Osteocyte (in vitro differentiated cells): ENCODE measurements around the gene TMEM267. TPM values are rescaled to one million over a fixed set of nuclear protein-coding genes. Genes with fewer than 3 reads are reported as not detected.
"Not testable (repeated sequence)": the region's sequence is repeated elsewhere in the genome, so short reads cannot be mapped to it uniquely, and the experiment has no call there.

ENCODE experiments used
- DNase-seq: peaks from one replicate; pipeline ENCODE4 v3.0.0; 2021; ENCODE audit warnings: mixed read lengths; ENCODE audit not compliant: unreplicated experiment; ENCODE audit errors: extremely low spot score
- H3K27ac Mint-ChIP-seq: one replicate; pipeline ENCODE4 v1.8.0; 2021; ENCODE audit warnings: mild to moderate bottlenecking, mixed read lengths; ENCODE audit not compliant: unreplicated experiment
- H3K27me3 Mint-ChIP-seq: one replicate; pipeline ENCODE4 v1.8.0; 2021; ENCODE audit warnings: mixed read lengths; ENCODE audit not compliant: unreplicated experiment
- H3K36me3 Mint-ChIP-seq: one replicate; pipeline ENCODE4 v1.8.0; 2021; ENCODE audit warnings: mixed read lengths; ENCODE audit not compliant: unreplicated experiment
- H3K4me1 Mint-ChIP-seq: one replicate; pipeline ENCODE4 v1.8.0; 2021; ENCODE audit warnings: mixed read lengths; ENCODE audit not compliant: unreplicated experiment
- H3K4me3 Mint-ChIP-seq: one replicate; pipeline ENCODE4 v1.8.0; 2021; ENCODE audit warnings: mild to moderate bottlenecking, moderate library complexity, mixed read lengths; ENCODE audit not compliant: unreplicated experiment
- H3K9me3 Mint-ChIP-seq: one replicate; pipeline ENCODE4 v1.8.0; 2021; ENCODE audit warnings: mixed read lengths; ENCODE audit not compliant: unreplicated experiment
- total RNA-seq: library from RNA; stranded (reverse); gene quantifications from 2 replicates; pipeline ENCODE4 v1.2.1, GENCODE V29; 2021
- TF ChIP-seq, protein P1 (sequence below): fragments of 200-600 bp; sonication (generic); IDR thresholded peaks from 2 replicates; pipeline ENCODE4 v1.5.0; 2021; ENCODE audit warnings: antibody characterized with exemption, mild to moderate bottlenecking, moderate library complexity

The TMEM267 gene
- total RNA-seq, 1 donor from 2014 or later, result 22.5 TPM

DNA sequence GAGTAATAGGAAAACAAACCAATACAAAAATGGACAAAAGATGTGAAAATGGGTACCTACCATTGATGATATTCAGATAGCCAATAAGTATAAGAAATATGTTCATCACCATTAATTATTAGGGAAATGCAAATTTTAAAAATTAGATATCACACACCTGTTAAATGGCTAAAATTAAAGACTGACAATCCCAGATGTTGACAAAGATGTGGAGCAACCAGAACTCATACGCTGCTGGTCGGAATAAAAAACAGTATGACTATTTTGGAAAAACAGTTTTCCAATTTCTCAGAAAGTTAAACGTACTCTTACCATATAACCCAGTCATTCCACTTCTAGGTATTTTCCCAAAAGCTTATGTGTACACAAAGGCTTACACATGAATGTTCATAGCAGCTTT is 27.1 kb downstream of the TMEM267 start:
- peaks cover 43% of the 10 kb centered on the region for H3K36me3 Mint-ChIP-seq
- H3K27ac Mint-ChIP-seq, result no peak overlapping the region
- H3K27me3 Mint-ChIP-seq, result no peaks in the 10 kb centered on the region
- H3K4me3 Mint-ChIP-seq, result no peak overlapping the region
- no peak for DNase-seq
- no peaks in the 10 kb centered on the region for H3K4me1 Mint-ChIP-seq
- peaks cover 16% of the 10 kb centered on the region for H3K9me3 Mint-ChIP-seq
- TF ChIP-seq, protein P1, sequence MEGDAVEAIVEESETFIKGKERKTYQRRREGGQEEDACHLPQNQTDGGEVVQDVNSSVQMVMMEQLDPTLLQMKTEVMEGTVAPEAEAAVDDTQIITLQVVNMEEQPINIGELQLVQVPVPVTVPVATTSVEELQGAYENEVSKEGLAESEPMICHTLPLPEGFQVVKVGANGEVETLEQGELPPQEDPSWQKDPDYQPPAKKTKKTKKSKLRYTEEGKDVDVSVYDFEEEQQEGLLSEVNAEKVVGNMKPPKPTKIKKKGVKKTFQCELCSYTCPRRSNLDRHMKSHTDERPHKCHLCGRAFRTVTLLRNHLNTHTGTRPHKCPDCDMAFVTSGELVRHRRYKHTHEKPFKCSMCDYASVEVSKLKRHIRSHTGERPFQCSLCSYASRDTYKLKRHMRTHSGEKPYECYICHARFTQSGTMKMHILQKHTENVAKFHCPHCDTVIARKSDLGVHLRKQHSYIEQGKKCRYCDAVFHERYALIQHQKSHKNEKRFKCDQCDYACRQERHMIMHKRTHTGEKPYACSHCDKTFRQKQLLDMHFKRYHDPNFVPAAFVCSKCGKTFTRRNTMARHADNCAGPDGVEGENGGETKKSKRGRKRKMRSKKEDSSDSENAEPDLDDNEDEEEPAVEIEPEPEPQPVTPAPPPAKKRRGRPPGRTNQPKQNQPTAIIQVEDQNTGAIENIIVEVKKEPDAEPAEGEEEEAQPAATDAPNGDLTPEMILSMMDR, result no peak

DNA sequence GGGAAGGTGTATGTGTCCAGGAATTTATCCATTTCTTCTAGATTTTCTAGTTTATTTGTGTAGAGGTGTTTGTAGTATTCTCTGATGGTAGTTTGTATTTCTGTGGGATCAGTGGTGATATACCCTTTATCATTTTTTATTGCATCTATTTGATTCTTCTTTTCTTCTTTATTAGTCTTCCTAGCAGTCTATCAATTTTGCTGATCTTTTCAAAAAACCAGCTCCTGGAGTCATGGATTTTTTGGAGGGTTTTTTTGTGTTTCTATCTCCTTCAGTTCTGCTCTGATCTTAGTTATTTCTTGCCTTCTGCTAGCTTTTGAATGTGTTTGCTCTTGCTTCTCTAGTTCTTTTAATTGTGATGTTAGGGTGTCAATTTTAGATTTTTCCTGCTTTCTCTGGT is 42.1 kb downstream of the TMEM267 start:
- H3K27ac Mint-ChIP-seq, DNase-seq, H3K4me3 Mint-ChIP-seq, H3K27me3 Mint-ChIP-seq, H3K4me1 Mint-ChIP-seq: not testable (repeated sequence)
- Mint-ChIP-seq H3K36me3 (peaks cover 18% of the 10 kb centered on the region), H3K9me3 (peaks cover 22% of the 10 kb centered on the region)

DNA sequence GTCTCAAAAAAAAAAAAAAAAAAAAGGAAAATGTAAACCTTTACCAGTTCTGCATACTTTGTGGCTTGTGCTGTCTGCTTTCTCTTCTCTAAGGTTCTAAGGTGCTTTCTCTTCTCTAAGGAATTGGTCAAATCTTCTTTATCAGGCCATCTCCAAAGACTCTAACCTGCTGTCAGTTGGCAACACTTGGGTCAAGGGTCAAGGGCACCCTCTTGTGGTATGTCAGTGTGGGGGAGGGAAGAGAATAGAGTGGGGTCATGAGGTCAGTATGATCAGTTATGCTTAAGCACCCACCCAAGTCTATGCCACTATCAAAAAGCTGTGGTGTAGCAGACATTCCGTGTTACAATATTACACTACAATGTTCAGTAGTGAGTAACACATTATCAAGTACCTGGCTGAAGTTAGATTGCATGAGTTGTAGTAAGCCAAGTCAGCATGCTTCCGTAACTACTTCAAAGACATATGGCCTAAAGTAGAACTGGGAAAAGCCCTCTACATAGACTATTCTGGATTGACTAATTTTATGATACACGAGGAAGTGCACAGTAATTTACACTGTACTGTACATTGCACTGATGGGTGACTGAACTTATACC is 46.5 kb downstream of the TMEM267 start:
- no peak for DNase-seq
- peaks cover 14% of the 10 kb centered on the region for H3K4me1 Mint-ChIP-seq

DNA sequence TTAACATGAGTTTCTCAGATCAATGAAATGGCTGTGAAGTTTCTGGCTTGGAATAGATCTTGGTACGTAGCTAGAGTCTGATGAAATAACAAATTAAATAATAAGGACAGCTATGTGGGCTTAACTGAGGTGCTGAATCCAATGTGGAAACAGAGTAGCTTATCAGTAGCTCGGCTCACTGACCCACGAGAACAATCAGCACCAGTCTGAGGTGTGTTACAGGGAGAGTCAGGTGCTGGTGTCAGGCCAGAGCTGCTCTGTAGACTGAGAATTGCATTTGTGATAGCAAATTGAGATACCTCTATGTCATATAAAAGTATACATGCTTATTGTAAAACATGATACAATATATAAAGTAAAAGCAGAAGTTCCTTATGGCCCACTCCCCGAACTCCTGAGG is 50.3 kb downstream of the TMEM267 start:
- Mint-ChIP-seq H3K27me3 (no peaks in the 10 kb centered on the region), H3K9me3 (peaks cover 9% of the 10 kb centered on the region), H3K4me1 (peaks cover 18% of the 10 kb centered on the region), H3K36me3 (no peaks in the 10 kb centered on the region), H3K4me3 (no peak overlapping the region), H3K27ac (no peak overlapping the region)
- TF ChIP-seq, protein P1, result no peak
- no peak for DNase-seq

More for the DNA sequence above, 46.5 kb downstream of the TMEM267 start:
- Mint-ChIP-seq H3K4me3 (no peak overlapping the region), H3K27me3 (no peaks in the 10 kb centered on the region), H3K36me3 (no peaks in the 10 kb centered on the region), H3K9me3 (peaks cover 9% of the 10 kb centered on the region), H3K27ac (no peak overlapping the region)
- TF ChIP-seq, protein P1, result no peak

DNA sequence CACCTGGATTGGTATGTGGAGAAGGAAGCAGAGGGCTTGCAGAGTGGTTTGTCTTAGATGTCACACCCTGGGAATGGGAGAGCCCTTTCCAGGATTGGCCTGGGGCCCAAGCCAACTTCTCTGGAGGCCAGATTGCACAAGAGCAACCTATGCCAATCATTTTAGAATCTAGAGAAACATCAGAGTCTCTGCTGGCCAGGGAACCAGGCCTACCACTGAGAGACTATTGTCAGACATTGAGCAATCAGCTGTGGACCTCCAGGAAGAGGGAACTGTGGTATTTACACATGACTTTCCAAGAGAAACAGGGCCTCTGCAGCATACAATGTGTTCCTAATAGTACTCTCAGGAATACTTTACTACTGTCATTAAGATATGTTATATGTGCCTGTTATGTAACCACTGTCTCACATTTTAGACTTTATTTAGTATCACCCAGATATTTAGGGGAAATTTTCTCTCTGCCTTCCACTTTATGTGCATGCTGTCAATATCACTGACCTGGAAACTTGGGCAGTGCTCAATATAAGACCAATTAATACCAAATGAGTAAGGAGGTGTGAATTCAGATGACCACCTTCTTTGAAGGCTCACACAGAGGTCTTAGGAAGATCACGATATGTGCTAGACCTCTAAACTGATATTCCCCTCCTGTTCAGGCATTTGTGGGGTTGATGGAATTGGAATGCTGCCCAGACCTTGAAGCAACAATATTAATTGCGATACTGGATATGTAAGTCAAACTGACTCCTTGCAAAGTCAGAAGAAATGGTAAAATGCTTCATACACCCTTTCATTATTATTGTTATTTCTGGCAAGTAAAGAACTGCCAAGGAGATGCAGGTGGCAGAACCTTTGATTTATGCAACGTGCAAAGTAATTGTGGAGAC is 50.9 kb downstream of the TMEM267 start:
- Mint-ChIP-seq H3K36me3 (no peaks in the 10 kb centered on the region), H3K4me3 (no peak overlapping the region), H3K4me1 (peaks cover 25% of the 10 kb centered on the region), H3K27ac (peak overlapping the region; percentile 72), H3K27me3 (no peaks in the 10 kb centered on the region), H3K9me3 (peaks cover 4% of the 10 kb centered on the region)
- TF ChIP-seq, protein P1, result no peak
- peak; percentile 84 for DNase-seq
